COR-L47 (cell line): Measurements from ENCODE around the gene NOL9.

Source experiments
- DNase-seq: peaks from one replicate; lab custom pipeline; 2025; lab: John Stamatoyannopoulos, UW

NOL9 gene

DNA sequence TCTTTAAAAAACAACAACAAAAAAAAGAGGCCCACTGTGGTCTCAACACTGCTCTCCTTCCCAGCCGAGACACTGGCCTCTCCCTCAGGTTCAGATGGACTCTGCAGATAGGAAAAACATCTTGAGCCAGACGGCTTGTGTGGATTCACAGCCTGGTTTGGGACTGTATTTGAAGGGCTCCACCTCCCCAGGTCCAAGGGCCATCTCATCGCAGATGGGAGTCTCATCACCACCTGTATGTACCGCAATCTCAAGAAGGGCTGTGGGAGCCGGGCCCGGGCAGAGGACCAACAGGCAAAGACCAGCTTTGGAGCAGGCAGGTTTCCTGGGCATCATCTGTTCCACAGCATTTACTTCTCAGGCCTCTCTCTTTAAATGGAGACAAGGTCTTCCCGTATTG is 35.7 kb upstream of the NOL9 start:
- no peak for DNase-seq

DNA sequence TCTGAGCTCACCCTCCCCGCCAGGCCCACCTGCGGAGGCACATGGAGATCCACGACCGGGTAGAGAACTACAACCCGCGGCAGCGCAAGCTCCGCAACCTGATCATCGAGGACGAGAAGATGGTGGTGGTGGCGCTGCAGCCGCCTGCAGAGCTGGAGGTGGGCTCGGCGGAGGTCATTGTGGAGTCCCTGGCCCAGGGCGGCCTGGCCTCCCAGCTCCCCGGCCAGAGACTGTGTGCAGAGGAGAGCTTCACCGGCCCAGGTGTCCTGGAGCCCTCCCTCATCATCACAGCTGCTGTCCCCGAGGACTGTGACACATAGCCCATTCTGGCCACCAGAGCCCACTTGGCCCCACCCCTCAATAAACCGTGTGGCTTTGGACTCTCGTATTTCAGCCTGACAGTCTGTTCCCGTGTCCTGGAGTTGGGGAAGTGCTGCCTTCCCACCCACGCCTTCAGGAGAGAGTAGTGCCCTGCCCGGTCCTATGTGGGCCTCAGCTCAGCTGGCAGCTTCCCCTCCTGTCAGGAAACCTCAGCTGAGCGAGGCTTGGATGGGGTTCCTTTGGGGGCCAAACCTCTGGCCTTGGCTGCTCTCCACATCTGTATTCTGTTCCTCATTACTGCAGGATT is 34.7 kb upstream of the NOL9 start:
- no peak for DNase-seq

DNA sequence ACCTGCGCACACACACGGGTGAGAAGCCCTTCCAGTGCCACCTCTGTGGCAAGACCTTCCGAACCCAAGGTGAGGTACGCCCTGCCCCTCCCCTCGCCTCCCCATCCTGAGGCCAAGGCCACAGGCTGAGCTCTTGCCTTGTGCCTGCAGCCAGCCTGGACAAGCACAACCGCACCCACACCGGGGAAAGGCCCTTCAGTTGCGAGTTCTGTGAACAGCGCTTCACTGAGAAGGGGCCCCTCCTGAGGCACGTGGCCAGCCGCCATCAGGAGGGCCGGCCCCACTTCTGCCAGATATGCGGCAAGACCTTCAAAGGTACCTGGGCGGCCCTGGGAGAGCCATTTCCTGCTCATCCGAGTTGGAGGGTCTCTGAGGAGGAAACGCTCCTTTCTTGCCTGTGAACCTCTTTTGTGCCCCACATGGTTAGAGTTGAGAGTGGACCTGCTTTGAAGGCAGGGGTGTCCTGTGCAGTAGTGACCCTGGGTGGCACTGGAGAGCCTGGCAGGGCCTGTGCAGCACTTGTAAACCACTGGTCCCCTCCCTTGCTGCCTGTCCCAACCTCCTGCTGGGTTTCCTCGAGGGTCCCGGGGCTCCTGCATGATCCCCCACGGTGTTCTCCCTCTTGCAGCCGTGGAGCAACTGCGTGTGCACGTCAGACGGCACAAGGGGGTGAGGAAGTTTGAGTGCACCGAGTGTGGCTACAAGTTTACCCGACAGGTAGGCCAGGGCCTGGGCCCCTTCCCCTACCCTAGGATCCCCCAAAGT is 34.0 kb upstream of the NOL9 start:
- DNase-seq: no peak

DNA sequence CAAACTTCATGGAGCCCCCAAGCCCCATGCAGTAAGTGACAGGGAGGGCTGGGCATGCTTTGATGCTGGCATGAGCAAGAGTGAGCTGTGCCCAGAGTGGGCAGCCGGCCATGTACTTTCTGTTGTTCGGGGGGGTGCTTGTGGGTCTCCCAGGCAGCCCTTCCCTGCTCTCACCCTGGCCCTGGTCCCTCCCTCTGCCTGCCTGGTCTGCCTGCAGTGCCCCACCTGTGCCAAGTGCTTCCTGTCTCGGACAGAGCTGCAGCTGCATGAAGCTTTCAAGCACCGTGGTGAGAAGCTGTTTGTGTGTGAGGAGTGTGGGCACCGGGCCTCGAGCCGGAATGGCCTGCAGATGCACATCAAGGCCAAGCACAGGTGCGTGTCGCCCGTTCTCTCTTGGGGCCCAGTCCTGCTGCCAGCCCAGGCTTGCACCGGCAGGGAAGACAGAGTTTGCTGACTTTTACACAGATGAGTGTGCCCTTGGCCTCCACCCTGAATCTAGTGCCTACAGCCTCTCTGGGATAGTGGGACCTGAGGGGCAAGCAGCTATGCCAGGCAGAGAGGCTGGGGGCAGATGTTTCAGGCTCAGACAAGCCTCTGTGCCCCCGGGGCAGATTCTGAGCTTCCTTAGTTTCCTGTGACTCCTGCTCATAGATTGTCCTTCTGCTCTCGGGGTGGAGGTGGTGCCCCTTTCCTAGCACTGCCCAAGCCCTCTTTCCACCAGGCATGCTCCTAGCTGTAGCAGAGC is 33.1 kb upstream of the NOL9 start:
- no peak for DNase-seq

DNA sequence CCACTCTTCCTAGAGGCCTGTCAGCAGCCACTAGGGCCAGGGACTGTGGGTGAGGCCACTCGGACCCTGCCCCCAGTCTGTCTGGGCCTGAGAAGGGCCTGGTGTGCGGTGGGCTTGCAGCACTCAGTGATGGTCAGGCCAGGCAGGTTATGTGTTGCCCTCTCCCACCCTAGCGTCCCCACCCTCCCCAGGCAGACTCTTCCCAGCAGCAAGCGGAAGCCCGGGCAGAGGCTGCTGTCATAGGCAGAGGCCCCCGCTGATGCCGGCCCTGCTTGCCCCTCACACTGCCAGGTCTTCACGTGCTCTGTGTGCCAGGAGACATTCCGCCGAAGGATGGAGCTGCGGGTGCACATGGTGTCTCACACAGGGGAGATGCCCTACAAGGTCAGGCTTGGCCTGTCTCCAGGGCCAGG is 32.1 kb upstream of the NOL9 start:
- DNase-seq: no peak

DNA sequence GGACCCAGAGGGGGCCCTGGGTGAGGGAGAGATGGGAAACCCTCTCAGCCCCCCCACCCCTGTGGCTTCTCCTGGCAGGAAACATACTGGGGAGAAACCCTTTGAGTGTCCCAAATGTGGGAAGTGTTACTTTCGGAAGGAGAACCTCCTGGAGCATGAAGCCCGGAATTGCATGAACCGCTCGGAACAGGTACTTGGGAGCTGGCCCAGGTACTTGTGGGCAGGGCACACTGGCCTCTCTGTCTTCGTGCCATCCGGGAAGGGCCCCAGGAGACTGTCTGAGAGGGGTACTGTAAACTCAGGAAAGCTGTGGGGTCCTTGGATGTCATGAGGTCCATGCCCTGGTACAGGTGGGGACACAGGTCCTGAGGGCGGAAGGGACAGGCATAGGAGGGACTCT is 31.5 kb upstream of the NOL9 start:
- no peak for DNase-seq

DNA sequence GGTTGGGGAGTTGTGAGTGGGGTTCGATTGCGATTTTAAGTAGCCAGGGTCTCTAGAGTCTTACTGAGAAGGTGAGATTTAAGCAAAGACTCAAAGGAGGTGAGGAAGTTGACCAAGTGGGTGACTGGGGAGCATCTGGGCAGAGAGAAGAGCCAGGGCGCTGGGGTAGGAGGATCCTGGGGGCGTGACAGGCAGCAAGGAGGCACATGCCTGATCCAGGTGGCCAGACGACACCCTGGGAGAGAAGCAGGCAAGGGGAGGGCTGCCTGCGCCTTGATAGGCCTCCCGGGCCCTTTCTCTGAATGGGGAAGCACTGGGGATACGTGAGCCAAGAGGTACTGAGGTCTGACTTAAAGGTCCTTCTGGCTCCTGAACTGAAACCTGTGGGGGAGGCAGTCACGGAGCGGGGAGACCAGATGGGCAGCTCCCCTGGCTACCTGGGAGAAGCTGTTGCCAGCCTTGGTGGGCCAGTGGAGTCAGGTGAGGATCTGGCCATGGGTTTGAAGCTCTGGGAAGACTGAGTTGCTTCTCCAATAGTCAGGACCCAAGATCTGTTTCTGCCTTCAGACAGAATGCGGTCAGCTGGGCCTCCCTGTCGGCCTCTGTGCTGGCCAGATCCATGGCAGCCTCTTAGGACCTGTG is 30.9 kb upstream of the NOL9 start:
- DNase-seq: no peak

DNA sequence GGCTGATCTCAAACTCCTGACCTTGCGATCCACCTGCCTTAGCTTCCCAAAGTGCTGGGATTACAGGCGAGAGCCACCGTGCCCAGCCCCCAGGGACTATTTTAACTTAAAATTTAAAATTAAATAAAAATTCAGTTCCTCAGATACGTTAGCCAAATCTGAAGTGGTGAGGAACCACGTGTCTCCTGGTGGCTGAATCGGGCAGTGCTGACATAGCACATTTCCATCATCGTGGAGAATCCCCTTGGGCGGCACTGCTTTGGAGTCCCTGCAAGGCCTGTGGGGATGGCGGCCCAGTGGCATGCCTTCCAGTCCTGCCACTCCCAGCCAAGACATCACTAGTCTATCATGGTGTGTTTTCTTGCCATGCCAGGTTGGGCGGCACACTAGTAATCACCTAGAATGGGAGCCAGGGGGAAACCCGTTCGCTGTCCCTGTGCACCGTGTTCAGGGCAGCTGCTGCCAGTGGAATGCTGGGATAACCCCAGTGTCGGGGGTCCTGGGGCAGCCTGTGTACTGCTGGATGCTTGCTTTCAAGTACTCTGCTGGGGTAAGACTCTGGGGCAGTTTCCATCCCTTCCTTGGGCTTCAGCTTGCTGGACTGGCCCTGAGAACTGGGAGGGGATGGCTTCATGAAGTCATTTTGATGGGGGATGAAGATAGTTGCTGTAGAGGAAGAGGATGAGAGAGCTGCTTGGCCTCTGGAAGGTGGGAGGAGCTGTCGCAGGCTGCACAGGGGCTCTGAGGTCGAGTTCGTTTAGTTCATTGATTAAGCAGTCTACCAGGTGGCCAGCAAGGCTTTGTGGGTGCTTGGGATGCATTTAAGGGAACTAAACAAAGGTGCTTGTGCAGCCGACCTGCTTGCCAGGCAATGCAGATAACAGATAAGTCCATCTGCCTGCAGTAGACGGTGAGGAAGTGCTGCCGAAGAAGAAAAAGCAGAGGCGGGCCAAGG is 30.1 kb upstream of the NOL9 start:
- DNase-seq: no peak

DNA sequence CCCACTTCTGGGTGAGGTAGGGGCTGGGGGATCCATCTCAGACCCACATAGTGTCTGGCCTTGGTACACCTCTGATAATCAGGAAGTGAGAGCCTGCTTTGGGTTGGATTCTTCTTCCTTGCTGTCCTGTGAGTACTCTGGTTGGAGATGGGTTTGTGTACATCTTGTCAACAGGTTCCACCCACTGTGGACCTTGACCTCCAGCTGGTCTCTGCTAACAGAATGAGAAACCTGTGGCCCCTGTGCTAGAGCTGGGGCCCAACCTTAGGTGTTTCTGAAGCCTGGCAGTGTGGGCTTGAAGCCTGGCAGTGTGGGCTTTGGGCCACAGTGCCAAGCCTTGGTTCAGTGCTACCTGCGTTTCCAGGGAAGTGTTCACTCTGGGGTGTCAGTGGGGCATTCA is 28.1 kb upstream of the NOL9 start:
- DNase-seq: no peak

DNA sequence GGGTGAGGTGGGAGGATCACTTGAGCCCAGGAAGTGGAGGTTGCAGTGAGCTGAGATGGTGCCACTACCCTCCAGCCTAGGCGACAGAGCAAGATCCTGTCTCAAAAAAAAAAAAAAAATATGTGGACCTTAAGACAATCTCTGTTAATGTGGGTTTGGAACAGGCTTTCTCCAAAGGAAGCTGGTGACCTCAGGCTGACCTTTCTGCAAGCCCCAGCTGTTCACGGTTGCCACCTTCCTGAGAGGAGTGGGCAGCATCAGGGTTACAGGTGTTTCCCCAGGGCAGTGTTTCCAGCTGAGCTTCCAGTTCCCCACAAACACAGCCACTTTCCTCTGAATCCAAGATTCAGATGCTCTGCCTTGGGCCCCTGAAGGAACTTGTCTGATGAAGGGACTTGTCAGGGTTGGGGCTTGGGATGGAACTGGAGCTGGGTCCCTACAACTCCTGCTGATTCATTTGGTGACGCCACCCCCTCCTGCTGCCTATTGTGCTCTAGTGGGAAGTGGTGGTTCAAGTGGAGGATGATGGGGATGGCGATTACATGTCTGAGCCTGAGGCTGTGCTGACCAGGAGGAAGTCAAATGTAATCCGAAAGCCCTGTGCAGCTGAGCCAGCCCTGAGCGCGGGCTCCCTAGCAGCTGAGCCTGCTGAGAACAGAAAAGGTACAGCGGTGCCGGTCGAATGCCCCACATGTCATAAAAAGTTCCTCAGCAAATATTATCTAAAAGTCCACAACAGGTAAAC is 27.4 kb upstream of the NOL9 start:
- DNase-seq: no peak

DNA sequence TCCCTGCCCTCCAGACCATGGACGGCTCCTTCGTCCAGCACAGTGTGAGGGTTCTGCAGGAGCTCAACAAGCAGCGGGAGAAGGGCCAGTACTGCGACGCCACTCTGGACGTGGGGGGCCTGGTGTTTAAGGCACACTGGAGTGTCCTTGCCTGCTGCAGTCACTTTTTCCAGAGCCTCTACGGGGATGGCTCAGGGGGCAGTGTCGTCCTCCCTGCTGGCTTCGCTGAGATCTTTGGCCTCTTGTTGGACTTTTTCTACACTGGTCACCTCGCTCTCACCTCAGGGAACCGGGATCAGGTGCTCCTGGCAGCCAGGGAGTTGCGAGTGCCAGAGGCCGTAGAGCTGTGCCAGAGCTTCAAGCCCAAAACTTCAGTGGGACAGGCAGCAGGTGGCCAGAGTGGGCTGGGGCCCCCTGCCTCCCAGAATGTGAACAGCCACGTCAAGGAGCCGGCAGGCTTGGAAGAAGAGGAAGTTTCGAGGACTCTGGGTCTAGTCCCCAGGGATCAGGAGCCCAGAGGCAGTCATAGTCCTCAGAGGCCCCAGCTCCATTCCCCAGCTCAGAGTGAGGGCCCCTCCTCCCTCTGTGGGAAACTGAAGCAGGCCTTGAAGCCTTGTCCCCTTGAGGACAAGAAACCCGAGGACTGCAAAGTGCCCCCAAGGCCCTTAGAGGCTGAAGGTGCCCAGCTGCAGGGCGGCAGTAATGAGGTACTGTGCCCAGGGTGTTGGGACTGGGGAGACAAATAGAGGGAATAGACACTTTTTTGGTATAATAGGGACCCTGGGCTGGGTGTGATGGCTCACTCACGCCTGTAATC is 26.5 kb upstream of the NOL9 start:
- DNase-seq: no peak

DNA sequence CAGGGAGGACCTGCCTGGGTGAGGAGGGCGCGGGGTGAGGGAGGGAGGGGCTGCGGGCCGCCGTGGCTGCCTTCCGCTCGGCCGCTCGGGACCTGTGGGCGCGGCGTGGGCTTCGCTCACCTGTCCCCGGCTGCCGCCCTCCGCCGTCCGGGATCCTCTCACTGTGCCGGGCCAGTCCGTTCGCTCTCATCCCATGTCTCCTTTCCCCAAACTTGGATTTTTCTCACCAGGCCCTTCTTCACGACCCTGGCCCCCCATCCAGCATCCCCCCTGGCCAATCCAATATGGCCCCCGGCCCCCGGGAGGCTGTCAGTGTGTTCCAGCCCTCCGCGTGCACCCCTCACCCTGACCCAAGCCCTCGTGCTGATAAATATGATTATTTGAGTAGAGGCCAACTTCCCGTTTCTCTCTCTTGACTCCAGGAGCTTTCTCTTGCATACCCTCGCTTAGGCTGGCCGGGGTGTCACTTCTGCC is 25.8 kb upstream of the NOL9 start:
- DNase-seq: no peak

DNA sequence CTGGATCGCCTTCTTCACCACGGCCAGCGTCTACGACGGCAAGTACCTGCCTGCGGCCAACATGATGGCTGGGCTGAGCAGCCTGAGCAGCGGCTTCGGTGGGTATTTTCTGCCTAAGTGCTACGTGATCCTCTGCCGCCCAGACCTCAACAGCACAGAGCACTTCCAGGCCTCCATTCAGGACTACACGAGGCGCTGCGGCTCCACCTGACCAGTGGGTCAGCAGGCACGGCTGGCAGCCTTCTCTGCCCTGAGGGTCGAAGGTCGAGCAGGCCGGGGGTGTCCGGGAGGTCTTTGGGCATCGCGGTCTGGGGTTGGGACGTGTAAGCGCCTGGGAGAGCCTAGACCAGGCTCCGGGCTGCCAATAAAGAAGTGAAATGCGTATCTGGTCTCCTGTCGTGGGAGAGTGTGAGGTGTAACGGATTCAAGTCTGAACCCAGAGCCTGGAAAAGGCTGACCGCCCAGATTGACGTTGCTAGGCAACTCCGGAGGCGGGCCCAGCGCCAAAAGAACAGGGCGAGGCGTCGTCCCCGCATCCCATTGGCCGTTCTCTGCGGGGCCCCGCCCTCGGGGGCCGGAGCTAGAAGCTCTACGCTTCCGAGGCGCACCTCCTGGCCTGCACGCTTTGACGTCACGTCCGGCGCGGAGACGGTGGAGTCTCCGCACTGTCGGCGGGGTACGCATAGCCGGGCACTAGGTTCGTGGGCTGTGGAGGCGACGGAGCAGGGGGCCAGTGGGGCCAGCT is 25.2 kb upstream of the NOL9 start, which contains the start of gene ZBTB48:
Gene ZBTB48 (plus strand): TSS at position 621 of the 745 bp plus-strand sequence. CDS start 616 bp downstream, outside the sequence.
- peak; percentile 98 for DNase-seq

DNA sequence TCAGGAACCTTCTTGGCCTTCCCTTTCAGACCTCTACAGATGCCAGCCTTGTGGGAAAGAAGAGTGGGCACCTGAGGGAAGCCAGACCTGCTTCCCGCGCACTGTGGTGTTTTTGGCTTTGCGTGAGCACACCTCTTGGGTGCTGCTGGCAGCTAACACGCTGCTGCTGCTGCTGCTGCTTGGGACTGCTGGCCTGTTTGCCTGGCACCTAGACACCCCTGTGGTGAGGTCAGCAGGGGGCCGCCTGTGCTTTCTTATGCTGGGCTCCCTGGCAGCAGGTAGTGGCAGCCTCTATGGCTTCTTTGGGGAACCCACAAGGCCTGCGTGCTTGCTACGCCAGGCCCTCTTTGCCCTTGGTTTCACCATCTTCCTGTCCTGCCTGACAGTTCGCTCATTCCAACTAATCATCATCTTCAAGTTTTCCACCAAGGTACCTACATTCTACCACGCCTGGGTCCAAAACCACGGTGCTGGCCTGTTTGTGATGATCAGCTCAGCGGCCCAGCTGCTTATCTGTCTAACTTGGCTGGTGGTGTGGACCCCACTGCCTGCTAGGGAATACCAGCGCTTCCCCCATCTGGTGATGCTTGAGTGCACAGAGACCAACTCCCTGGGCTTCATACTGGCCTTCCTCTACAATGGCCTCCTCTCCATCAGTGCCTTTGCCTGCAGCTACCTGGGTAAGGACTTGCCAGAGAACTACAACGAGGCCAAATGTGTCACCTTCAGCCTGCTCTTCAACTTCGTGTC is 24.5 kb upstream of the NOL9 start:
- no peak for DNase-seq

DNA sequence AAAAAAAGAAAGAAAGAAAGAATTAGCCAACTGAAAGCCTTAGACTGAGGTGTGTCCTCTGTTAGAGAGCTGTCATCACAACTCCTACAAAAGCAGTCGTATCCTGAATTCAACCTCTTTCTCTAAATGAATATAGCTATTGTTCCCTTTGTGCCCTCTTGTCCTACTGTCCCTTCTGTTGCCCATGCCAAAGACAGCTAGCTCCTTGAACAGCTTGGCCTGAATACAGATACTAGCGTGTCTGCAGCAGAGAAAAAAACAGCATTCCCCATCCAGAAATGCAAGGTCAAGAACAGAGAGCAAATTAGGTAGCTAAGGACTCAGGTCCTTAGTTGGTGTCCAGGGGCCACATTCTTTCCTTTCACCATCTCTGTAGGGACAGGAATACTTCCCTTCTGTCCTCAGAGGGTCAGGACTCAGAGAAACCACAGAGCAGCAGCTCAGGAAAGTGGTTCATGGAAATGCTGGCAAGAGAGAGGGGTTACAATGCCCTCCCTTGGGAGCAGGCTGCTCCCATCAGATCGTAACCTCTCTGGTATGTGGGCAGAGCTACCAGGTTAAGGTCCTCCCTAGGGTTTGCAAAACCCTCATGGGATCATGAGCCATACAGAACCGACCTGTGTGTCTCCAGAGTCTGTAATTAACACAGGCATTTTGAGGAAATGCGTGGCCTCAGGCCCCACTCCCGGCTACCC is 23.7 kb upstream of the NOL9 start:
- DNase-seq: no peak

DNA sequence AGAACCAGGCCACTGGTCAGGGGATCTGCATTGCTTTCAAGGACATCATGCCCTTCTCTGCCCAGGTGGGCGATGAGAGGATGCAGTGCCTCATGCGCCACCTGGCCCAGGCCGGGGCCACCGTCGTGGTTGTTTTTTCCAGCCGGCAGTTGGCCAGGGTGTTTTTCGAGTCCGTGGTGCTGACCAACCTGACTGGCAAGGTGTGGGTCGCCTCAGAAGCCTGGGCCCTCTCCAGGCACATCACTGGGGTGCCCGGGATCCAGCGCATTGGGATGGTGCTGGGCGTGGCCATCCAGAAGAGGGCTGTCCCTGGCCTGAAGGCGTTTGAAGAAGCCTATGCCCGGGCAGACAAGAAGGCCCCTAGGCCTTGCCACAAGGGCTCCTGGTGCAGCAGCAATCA is 20.5 kb upstream of the NOL9 start:
- DNase-seq: no peak

DNA sequence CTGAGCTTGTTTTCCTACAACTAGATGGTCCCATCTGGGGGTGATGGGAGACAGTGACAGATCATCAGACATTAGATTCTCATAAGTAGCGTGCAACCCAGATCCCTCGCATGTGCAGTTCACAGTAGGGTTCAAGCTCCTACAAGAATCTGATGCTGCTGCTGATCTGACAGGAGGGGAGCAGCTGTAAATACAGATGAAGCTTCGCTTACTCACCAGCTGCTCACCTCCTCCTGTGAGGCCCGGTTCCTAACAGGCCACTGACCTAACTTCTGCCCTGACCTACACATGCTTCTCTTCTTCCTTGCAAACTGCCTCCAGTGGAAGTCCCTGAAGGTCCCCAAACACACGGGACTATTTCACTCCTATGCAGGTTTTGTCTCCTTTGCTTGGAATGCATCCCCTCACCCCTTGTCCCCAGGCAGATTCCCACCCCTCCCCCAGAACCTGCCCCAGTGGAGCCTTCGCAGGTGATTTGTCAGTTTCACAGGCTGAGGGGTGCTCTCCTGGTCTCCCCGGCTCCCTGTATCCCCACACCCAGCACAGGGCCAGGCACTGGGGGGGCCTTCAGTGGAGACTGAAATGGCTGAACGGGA is 19.8 kb upstream of the NOL9 start:
- no peak for DNase-seq
